ENCODE data around the gene TLR8.
A peak's percentile ranks its signal among the peaks of the same experiment; 100 is the strongest.
"Not testable (repeated sequence)": the region's sequence is repeated elsewhere in the genome, so short reads cannot be mapped to it uniquely, and the experiment has no call there.

The TLR8 gene

DNA sequence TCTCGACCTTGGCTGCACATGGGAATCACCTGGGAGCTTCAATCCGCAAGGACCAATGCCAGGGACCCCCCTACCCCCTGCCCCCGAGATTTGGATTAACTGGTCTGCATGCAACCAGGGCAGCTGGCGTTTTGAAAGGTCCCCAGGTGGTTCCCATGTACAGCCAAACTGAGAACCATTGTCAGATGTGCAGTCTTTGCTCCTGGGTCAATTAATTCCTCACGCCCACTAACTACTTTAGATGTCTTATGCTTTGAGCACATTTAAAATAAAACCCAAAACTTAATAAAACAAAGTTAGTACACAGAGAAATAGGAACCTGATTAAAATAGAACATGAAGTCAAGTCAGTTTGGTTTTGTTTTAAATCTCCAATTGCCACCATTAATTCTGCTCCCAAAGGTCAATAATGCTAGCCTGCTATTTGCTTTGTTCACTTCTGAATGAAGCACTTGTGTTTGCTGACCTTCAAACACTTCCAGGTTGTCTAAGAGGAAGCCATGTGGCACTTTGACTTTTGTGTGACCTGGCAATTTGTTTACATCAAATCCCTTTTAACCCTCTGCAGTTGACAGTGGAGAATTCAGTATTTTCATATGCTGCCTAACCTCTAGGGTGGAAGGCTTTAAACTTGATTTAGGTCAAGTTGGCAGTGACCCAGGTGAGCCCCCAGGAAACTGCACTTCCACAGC lies 41.3 kb downstream of the TLR8 start:
- DNase-seq = peak; percentile 37

DNA sequence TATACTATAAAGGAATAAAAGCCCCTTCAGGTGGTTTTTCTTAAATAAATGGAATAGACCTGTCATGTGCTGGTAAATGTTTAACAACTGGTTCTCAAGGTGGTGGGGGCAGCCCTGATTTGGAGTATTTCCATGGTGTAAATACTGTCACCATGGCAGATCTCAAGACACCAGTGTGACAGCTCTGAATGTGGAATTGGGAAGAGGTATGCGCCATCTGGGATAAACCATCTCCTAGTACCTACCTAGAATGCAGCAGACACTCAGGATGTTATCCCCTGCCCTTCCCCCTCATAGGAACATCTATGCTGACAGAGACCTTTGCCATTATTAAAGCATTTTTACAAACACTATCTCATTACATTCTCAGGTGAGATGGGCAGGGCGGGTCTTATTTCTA lies 42.1 kb downstream of the TLR8 start:
- DNase-seq = no peak

DNA sequence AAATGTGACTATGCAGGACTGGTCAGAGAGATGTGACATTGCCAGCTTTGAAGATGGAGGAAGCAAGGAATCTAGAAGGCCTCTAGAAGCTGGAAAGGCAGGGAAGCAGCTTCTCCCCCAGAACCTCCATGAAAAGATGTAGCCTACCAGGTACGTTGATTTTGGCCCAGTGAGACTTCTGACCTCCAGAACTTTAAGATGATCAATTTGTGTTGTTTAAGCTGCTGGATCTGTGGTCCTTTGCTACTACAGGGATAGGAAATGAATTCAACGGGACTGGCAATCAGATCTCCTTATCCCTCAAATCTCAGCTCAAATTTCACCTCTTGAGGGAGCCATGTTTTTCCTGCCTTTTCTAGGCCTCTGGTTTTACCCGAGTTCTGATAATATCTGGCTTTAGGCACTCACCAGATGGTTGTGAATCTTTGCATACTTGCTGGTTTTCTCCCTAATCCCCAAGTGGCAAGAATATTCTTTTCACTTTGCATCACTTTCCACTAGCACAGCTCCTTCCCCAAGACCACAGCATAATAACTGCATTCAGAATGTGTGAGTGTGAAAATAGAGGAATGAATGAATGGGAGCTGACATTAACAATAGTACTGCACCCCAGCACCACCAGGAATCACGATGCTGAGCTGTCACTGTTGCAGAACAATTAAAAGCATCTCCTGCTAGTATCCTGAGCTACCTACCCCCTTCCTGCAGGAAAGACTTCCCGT lies 42.9 kb downstream of the TLR8 start:
- peak; percentile 69 for DNase-seq

DNA sequence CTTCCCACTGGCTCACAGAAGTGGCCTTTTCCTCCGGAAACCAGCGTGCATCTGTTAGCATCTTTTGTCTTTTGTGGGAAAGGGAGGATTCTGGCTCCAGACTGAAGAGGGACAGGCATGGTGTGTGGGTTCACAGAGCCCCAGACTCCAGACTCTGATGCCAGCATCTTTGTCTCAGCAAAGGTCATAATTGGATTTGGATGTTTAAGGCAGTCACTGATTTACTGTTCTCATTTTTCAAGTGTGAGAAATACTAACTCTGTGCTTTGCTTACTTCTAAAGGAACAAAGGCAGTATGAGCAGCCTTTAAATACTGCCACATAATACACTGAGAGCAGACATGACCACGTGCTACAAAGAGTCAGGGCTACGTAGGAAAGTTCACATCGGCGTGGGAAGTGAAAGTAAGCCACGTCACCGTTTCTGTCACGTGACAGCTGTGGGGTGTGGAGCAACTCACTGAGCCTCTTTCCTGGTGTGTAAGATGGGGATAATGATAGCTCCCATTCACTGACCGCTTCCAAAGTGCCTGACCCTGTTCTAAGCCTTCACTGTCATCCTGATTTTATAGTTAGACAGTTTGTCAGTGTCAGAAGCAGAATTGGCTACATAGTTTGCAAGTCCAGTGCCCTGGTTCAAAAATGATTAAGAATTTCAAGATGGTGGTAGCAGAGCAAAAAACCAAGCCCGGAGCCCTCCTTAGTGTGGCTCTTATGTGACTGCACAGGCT lies 43.7 kb downstream of the TLR8 start:
- DNase-seq = no peak

DNA sequence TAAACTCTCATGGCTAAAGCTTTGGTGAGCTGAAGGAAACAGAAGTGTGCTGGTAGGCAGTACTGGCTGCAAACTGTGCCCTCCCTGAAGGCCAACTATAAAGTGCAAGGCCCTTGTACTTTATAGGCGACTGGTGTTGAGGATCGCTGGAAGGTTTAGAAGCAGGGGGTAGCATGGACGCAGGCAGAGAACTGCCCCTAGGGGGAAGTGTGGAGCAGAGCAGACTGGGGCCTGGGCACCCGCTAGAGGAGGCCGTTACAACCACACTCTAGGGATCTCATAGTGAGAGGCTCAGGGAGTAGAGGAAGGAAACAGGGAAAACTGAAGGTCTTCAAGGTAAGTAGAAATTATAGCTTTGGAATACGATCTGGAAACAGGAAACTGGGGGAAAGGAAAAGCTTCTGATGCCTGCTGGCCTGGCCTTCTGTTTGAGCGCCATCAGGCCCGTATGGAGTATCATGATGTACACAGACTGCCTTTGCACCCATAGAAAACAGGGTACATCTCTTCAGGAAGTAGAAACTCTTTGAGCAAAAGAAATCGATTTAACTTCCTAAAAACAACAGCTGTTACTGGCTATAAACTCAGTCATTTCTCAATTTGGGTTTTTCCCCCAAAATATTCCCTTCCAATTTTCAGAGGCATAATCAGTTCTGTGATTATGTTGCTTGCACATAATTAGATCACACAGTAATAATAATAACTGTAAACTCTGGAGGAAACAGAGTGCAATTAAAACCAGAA lies 44.6 kb downstream of the TLR8 start:
- no peak for DNase-seq

DNA sequence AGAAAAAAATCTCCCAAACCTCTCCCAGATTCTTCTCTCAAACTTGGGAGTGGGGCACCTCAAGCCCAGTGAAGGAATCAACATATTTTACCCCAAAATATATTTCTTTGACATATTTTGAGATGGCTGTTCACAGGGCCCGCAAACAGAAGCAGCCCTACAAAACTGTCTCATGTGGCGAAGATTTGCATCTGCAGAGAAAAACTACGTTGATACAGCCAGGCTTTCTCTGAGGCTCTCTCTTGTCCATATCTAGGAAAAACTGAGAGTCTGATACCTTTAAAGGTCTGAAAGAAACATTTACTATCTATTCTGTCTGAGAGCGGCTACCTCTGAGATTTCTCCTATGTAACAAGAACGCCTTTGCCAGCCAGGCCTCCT lies 45.2 kb downstream of the TLR8 start:
- DNase-seq = no peak

DNA sequence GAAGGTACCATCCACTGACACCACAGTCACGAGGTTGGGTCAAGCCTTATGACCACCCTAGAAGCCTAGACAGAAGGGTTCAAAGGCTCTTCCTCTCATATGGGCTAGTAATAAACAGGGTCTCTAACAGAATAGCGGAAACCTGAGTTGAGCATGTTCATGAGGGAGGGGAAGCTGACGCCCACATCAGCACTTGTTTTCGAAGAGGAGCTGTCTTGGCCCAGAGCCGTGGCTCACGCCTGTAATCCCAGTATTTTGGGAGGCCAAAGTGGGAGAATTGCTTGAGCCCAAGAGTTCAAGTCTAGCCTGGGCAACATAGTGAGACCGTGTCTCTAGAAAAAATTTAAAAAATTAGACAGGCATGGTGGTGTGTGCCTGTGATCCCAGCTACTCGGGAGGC lies 47.0 kb downstream of the TLR8 start:
- no peak for DNase-seq

DNA sequence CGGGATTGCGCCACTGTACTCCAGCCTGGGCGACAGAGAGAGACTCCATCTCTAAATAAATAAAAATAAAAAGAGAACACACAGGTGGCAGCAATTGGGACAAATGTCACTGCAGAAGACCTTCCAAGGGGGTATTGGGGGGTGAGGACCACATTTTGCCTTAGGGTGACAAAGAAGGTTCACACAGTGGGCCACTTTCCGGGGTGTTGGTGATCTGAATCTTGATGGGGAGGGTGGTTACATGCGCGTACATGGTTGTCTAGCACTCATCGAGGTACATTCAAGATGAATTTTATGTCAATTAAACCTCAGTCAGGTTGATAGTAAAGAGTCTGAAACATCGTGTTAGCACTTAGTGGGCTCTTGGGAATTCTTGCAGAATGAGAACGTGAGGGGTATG lies 48.0 kb downstream of the TLR8 start:
- no peak for DNase-seq

DNA sequence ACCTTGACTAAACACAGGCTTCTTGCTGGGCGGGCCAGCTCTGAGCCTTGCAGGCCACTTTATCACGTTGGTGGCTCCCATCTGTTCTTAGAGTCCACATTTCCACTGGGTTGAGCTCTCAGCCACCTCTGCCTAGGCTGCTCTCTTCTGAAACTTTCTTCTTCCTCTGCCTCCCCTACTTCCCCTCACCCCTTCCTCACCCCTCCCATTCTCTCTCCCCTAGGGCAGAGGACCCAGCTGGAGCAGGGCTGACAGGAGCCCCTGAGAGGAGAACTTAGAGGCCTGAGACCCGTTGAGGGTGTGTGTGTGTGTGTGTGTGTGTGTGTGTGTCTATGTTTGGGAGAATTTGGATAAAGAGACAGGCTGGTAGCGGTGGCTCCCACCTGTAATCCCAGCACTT lies 48.6 kb downstream of the TLR8 start:
- DNase-seq = no peak

DNA sequence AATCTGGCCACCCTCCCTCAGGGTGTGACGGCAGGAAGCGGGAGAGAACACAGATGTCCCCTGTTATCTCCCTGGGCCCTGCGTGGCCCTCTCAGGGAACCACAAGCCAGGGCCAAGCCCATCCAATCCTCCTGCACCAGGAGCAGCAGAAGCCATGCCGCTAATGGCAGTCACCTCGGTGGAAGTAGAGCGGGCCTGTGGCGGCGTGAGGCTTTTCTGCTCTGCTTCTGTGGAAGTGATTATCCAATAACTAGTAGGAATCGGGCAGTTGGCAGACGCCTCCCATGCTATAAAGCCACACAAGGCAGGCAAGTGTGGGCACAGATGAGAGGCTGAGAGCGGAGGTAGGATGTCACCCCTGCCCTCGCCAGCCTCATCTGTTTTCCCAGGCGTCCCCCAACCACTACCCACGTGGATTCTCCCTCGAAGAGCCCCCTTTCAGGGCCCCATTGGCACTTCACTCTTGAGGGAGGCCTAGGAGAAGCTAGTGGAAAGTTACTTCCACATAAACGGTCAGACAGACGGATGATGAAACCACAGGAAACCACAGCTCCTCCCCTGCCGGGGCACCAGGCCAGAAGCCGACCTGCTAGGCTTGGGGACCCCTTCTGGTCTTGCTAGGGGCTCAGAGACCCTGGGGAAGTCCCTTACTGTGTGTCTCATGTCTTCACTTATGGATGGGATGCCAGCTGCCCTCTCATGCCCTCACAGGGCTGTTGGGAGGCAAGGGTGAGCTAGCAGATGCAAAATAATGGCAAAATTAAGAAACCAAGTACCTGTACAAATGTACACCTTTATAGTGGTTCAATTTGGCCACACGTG lies 49.7 kb downstream of the TLR8 start:
- no peak for DNase-seq

DNA sequence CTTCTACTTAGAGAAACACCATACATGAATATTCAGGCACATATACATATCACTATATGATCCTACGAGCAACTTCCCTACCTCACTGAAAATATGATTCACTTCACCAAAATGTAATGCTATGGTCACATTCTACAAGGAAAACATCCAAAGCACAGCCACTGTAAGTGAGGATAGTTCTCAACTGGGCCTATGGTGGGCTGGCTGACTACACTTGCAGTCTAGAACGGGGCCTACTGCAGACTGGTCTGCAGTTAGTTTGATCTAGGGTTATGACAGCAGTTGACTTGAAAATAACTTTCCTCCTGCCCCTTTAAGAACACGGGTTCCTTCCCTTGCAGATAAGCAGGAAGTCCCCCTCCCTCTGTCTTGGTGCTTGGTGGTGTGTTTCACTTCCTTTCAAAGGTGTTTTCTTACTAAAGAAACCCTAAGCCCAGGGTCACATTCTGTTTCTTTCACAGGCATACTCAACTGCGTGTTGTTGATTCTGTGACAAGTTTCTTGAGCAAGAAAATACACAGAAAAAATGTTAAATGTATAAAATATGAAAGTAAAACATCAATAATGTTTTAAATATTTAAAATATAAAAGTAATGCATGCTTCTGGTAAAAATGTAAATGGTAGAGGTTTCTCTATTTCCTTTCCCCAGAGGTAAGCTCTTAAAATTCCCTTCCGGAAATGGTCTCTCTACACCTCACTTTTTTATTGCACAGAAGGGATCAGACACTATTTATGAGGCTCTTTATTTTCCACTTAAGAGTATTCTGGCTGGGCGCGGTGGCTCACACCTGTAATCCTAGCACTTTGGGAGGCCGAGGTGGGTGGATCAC lies 50.5 kb downstream of the TLR8 start:
- no peak for DNase-seq

DNA sequence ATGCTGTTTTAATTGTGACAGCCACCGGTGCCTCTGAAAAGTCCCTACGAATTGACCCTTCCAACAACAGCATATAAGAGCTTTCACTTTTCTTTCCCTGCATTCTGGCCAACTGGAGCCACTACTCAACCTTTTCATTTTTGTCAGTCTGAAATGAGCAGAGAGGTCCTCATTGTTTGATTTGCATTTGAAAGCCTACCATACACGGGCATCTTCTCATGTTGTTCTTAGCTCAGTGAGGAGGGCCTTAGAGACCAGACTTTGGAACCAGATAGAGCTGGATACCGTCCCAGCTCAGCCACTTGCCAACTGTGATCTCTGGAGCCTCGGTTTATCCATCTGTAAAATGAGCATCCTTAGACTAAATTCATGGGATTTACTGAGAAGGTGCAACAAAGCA lies 51.6 kb downstream of the TLR8 start:
- DNase-seq = no peak

DNA sequence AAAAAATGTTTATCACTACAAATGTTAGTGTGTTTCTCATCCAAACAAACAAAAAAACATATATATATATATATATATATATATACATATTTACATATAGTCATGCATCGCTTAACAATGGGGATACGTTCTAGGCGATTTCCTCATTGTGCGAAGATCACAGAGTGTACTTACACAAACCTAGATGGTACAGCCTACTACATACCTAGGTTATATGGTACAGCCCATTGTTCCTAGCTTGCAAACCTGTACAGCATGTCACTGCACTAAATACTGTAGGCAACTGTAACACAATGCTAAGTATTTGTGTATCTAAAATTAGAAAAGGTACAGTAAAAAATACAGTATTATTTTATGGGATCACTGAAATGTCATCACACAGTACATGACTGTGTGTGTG lies 52.0 kb downstream of the TLR8 start:
- DNase-seq = no peak

DNA sequence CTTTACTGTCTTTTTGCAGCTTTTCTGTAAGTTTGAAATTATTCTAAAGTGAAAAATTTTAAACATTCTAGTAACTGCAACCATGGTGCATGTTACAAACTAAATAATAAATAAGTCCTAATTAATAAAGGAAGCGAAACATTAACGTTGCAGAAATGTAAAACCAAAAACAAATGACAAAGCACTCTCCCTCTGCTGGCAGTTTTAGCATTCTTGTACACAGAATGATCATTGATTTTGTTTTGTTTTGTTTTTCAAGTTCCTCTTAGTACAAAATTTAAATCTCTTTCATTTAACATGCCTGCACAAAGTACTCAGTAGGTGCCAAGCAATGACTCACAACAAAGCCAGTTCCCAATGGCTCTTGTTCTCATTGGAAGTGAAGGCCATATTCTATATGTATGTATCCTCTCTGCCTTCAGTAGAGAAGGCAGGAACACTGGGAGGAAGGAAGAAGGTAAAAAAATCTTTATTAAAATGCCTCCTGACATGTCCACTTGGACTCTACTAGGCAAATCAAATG lies 54.8 kb downstream of the TLR8 start:
- no peak for DNase-seq

DNA sequence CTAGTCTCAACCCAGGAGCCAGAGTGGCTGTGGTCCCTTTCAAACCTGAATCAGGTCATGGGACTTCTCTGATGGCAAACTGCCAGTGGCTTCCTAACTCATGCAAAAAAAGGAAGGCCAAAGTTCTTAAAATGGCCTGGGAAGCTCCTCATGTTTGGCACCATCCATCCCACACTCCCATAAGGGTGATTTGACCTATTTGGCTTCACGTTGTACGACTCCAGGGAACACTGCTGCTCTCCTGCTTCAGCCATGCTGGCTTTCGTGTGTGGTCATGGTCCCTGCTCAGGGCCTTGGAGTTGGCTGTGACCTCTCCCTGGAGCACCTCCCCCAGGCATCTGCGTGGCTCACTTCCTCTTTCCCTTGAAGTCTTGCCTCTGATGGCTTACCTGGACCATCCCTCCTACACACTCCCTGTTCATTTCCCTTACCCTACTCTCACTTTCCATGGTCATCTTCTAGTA lies 55.7 kb downstream of the TLR8 start:
- no peak for DNase-seq

DNA sequence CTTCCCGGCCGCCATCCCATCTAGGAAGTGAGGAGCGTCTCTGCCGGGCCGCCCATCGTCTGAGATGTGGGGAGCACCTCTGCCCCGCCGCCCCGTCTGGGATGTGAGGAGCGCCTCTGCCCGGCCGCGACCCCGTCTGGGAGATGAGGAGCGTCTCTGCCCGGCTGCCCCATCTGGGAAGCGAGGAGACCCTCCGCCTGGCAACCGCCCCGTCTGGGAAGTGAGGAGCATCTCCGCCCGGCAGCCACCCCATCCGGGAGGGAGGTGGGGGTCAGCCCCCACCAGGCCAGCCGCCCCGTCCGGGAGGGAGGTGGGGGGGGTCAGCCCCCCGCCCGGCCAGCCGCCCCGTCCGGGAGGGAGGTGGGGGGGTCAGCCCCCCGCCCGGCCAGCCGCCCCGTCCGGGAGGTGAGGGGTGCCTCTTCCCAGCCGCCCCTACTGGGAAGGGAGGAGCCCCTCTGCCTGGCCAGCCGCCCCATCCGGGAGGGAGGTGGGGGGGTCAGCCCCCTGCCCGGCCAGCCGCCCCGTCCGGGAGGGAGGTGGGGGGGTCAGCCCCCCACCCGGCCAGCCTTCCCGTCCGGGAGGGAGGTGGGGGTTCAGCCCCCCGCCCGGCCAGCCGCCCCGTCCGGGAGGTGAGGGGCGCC lies 56.9 kb downstream of the TLR8 start:
- DNase-seq = not testable (repeated sequence)

DNA sequence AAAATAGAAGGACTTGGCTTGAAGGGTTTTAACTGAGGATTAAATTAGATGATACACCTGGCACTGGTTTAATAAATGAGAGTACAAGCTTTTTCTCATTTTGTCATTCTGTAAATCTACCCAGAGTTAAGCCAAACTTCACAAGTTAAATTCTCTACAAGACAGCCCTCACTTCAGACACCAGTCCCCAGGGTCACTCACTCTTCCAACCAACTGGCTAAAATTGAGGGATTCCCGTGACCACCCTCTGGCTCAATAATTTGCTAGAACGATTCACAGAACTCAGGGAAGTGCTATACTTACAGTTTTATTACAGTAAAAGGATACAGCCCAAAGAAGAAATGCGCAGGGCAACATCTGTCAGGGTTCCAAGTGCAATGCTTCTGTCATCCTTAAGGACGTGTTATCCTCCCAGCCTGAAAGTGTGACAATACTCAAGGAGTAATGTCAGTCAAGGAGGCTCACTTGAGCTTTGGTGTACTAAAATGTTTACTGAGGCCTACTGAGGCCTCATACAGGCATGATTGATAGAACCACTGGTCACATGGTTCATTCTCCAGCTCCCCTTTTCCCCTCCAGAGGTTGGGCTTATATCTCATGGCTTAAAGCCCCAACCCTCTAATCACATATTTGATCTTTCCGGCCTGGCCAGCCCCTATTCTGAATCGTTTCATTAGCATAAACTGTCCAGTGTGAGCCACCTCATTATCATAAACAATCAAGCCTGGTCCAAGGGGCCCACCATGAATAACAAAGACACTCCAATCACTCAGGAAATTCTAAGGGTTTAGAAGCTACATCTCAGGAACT lies 58.9 kb downstream of the TLR8 start:
- peak; percentile 93 for DNase-seq

DNA sequence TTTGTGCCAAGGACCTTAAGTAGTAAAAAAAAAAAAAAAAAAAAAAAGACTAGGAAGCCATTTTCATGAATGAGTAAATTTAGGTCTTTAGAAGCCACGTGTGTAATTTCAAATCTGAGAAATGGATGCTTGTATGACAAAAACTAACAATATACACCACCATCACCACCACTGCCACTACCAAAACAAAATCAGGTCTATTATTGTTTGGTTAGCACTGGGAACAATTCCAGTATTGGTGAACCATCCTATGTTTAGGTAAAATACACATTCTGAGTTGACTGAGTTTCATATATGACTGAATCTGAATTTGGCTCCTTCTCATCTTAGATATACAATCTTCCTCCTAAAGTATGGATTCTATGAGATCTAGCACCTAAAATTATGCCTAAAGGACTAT lies 59.7 kb downstream of the TLR8 start:
- no peak for DNase-seq

DNA sequence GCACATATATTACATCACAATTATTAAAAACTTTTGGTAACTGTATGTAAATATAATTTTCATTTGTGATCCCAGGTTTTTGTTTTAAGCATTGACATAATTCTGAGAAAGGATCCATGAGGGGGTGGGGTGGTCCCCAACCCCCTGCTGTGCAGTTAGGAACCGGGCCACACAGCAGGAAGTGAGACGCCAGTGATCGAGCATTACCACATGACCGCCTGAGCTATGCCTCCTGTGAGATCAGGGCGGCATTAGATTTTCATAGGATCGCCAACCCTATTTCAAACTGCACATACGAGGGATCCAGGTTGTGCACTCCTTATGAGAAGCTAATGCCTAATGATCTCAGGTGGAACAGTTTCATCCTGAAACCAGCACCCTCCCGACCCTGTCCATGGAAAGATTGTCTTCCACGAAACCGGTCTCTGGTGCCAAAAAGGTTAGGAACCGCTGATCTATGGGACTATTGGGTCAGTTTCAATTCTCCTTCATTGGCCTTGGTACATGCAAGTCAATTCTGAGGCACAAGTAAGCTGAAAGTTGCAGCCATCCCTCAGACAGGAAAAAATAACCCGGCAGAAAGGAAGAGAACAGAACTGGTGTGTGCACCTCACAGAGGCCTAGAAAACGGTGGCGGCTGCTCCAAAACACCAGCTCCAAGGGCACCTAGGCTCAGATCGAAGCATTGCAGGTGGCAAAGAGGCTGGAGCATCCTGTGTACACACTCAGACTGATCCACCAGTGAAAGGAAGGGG lies 61.5 kb downstream of the TLR8 start:
- no peak for DNase-seq

Measured in NCI-H524 treated with DMSO at 0.1 percent for 48 hours (cell line).